ENCODE data around the gene NFKBIZ.

The NFKBIZ gene

GRCh38 chr3:101825904-101826445 is 23.3 kb upstream of the NFKBIZ start:
- H3K4me1 ChIP-seq (ENCODE audit: control insufficient read depth in 1 of 2, insufficient read depth in 2 of 2, low read length in 2 of 2) = peaks cover 23 to 26% of the 10 kb centered on the region in 2 donors
- no peaks in the 10 kb centered on the region for H3K9me3 ChIP-seq (ENCODE audit: control insufficient read depth in 1 of 2, low read length in 2 of 2)
- H3K4me3 ChIP-seq (ENCODE audit: low read depth in 1 of 2, low read length in 2 of 2) = no peak overlapping the region
- H3K27me3 ChIP-seq (ENCODE audit: control insufficient read depth in 1 of 2, insufficient read depth in 2 of 2, low read length in 2 of 2) = no peaks in the 10 kb centered on the region
- H3K9ac ChIP-seq (ENCODE audit: low read depth in 1 of 2, low read length in 2 of 2) = no peak overlapping the region
- no peak overlapping the region for H3K27ac ChIP-seq (ENCODE audit: low read depth, low read length)
- H3K36me3 ChIP-seq (ENCODE audit: control insufficient read depth in 1 of 2, insufficient read depth in 2 of 2, low read length in 2 of 2) = peaks cover 0 to 5% of the 10 kb centered on the region in 2 donors

- H3K4me3 ChIP-seq (ENCODE audit: low read depth in 1 of 2, low read length in 2 of 2) = peak overlapping the region; percentile 69 to 89
- peak overlapping the region; percentile 65 to 76 for H3K9ac ChIP-seq (ENCODE audit: low read depth in 1 of 2, low read length in 2 of 2)
- H3K9me3 ChIP-seq (ENCODE audit: control insufficient read depth in 1 of 2, low read length in 2 of 2) = no peaks in the 10 kb centered on the region
- H3K36me3 ChIP-seq (ENCODE audit: control insufficient read depth in 1 of 2, insufficient read depth in 2 of 2, low read length in 2 of 2) = no peaks in the 10 kb centered on the region
- H3K4me1 ChIP-seq (ENCODE audit: control insufficient read depth in 1 of 2, insufficient read depth in 2 of 2, low read length in 2 of 2) = peaks cover 23 to 26% of the 10 kb centered on the region in 2 donors
- no peaks in the 10 kb centered on the region for H3K27me3 ChIP-seq (ENCODE audit: control insufficient read depth in 1 of 2, insufficient read depth in 2 of 2, low read length in 2 of 2)
- H3K27ac ChIP-seq (ENCODE audit: low read depth, low read length) = peak overlapping the region; percentile 60
Observed at GRCh38 chr3:101827211-101828174, 21.8 kb upstream of the NFKBIZ start.

GRCh38 chr3:101828276-101828675 is 21.0 kb upstream of the NFKBIZ start:
- Histone ChIP-seq H3K4me3 (ENCODE audit: low read depth in 1 of 2, low read length in 2 of 2) (peak overlapping the region; percentile 69 to 89), H3K9me3 (ENCODE audit: control insufficient read depth in 1 of 2, low read length in 2 of 2) (no peaks in the 10 kb centered on the region), H3K9ac (ENCODE audit: low read depth in 1 of 2, low read length in 2 of 2) (peak overlapping the region; percentile 65 to 76), H3K27me3 (ENCODE audit: control insufficient read depth in 1 of 2, insufficient read depth in 2 of 2, low read length in 2 of 2) (no peaks in the 10 kb centered on the region), H3K36me3 (ENCODE audit: control insufficient read depth in 1 of 2, insufficient read depth in 2 of 2, low read length in 2 of 2) (no peaks in the 10 kb centered on the region), H3K27ac (ENCODE audit: low read depth, low read length) (no peak overlapping the region), H3K4me1 (ENCODE audit: control insufficient read depth in 1 of 2, insufficient read depth in 2 of 2, low read length in 2 of 2) (peaks cover 23 to 28% of the 10 kb centered on the region in 2 donors)

DNA sequence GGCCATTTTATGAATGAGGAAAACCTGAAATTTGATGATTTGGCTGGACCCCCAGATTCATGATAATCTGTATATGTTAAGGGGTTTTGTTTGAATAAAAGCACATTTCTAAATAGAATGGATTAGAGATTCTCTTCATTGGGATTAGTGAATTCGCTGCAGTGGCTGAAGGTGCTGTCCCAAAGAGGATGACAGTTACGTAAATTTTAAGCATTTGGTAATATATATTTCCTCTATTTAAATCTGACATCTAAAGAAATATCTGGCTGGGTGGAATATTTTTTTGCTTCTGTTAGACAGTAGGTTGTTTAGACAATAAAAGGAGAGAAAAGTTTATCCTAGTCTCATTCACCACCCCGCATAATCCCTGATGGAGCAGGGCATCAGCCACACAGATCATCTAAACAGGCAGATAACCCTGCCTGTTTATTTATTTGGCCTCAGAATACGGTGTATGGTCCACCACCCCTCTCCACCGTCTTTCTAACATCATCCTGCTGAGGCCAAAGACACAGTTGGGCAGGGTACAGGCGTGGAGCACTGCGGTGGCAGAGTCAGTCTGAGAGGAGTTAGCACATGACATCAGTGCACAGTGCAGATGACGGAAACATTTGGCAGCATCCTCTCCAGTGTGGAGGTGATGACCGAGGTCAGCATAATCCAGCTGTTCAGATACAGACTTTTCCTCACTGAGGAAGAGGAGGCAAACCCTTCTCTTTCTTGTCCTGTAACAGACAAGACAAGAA is 20.4 kb upstream of the NFKBIZ start:
- H3K4me3 ChIP-seq (ENCODE audit: low read depth in 1 of 2, low read length in 2 of 2) = peak overlapping the region; percentile 69 to 89
- peaks cover 29 to 34% of the 10 kb centered on the region in 2 donors for H3K4me1 ChIP-seq (ENCODE audit: control insufficient read depth in 1 of 2, insufficient read depth in 2 of 2, low read length in 2 of 2)
- no peaks in the 10 kb centered on the region for H3K36me3 ChIP-seq (ENCODE audit: control insufficient read depth in 1 of 2, insufficient read depth in 2 of 2, low read length in 2 of 2)
- H3K27me3 ChIP-seq (ENCODE audit: control insufficient read depth in 1 of 2, insufficient read depth in 2 of 2, low read length in 2 of 2) = no peaks in the 10 kb centered on the region
- peak overlapping the region; percentile 63 for H3K27ac ChIP-seq (ENCODE audit: low read depth, low read length)
- H3K9ac ChIP-seq (ENCODE audit: low read depth in 1 of 2, low read length in 2 of 2) = peak overlapping the region; percentile 65 to 76
- H3K9me3 ChIP-seq (ENCODE audit: control insufficient read depth in 1 of 2, low read length in 2 of 2) = no peaks in the 10 kb centered on the region

DNA sequence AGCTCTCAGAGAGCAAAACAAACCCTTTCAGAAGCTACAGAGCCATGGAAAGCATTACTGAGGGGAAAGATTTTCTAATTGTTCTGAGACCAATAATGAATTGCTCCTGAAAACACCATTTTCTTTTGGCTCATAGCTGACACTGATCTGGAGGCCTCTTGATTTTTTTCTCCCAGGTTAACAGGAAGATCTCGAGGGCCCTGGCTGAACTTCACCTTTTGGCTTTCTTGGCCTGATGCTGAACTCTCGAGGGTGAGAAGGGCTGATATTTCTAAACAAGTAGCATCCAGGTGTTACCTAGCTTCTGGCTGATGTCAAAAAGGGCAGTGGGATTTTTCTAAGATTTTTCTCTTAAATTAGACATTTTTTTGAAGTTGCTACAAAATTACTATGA is 19.9 kb upstream of the NFKBIZ start:
- H3K36me3 ChIP-seq (ENCODE audit: control insufficient read depth in 1 of 2, insufficient read depth in 2 of 2, low read length in 2 of 2) = no peaks in the 10 kb centered on the region
- H3K9me3 ChIP-seq (ENCODE audit: control insufficient read depth in 1 of 2, low read length in 2 of 2) = no peaks in the 10 kb centered on the region
- peak overlapping the region; percentile 63 for H3K27ac ChIP-seq (ENCODE audit: low read depth, low read length)
- peaks cover 33 to 37% of the 10 kb centered on the region in 2 donors for H3K4me1 ChIP-seq (ENCODE audit: control insufficient read depth in 1 of 2, insufficient read depth in 2 of 2, low read length in 2 of 2)
- peak overlapping the region; percentile 69 to 89 for H3K4me3 ChIP-seq (ENCODE audit: low read depth in 1 of 2, low read length in 2 of 2)
- peak overlapping the region; percentile 28 to 65 for H3K9ac ChIP-seq (ENCODE audit: low read depth in 1 of 2, low read length in 2 of 2)
- no peaks in the 10 kb centered on the region for H3K27me3 ChIP-seq (ENCODE audit: control insufficient read depth in 1 of 2, insufficient read depth in 2 of 2, low read length in 2 of 2)

- H3K4me1 ChIP-seq (ENCODE audit: control insufficient read depth in 1 of 2, insufficient read depth in 2 of 2, low read length in 2 of 2) = peaks cover 33 to 37% of the 10 kb centered on the region in 2 donors
- H3K36me3 ChIP-seq (ENCODE audit: control insufficient read depth in 1 of 2, insufficient read depth in 2 of 2, low read length in 2 of 2) = no peaks in the 10 kb centered on the region
- H3K9ac ChIP-seq (ENCODE audit: low read depth in 1 of 2, low read length in 2 of 2) = no peak overlapping the region
- no peaks in the 10 kb centered on the region for H3K9me3 ChIP-seq (ENCODE audit: control insufficient read depth in 1 of 2, low read length in 2 of 2)
- no peak overlapping the region for H3K4me3 ChIP-seq (ENCODE audit: low read depth in 1 of 2, low read length in 2 of 2)
- H3K27me3 ChIP-seq (ENCODE audit: control insufficient read depth in 1 of 2, insufficient read depth in 2 of 2, low read length in 2 of 2) = no peaks in the 10 kb centered on the region
- H3K27ac ChIP-seq (ENCODE audit: low read depth, low read length) = no peak overlapping the region
Observed at GRCh38 chr3:101829874-101830273, 19.4 kb upstream of the NFKBIZ start.

DNA sequence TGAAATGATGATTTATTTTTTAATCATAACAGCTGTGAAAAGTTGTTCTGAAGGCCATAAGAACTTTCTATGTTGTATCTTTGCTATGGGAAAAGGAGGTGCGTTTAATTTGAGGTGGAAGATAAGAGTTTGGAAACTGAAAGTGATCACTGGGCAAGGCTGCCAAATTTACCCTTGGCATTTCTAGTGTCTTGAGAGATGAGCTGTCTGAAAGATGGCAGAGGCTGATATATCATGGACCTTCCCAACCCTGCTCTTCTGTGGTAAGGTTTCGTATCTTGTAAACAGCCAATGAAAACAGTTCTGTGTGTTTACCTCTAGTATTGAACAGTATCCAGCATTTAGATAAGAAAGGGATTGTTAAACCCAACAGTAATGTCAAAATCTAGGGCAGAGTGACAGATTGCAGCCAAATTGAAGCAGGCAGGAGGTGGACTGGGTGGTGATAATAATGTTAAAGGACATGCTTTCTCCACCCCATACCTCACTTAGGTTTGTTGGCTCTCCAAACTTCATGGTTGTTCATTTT is 15.8 kb upstream of the NFKBIZ start:
- no peak overlapping the region for H3K27ac ChIP-seq (ENCODE audit: low read depth, low read length)
- no peak overlapping the region for H3K9ac ChIP-seq (ENCODE audit: low read depth in 1 of 2, low read length in 2 of 2)

GRCh38 chr3:101835676-101836075 is 13.6 kb upstream of the NFKBIZ start:
- Histone ChIP-seq H3K27me3 (ENCODE audit: control insufficient read depth in 1 of 2, insufficient read depth in 2 of 2, low read length in 2 of 2) (no peaks in the 10 kb centered on the region), H3K9me3 (ENCODE audit: control insufficient read depth in 1 of 2, low read length in 2 of 2) (no peaks in the 10 kb centered on the region), H3K36me3 (ENCODE audit: control insufficient read depth in 1 of 2, insufficient read depth in 2 of 2, low read length in 2 of 2) (no peaks in the 10 kb centered on the region), H3K27ac (ENCODE audit: low read depth, low read length) (no peak overlapping the region), H3K4me1 (ENCODE audit: control insufficient read depth in 1 of 2, insufficient read depth in 2 of 2, low read length in 2 of 2) (peaks cover 14 to 30% of the 10 kb centered on the region in 2 donors), H3K4me3 (ENCODE audit: low read depth in 1 of 2, low read length in 2 of 2) (no peak overlapping the region), H3K9ac (ENCODE audit: low read depth in 1 of 2, low read length in 2 of 2) (no peak overlapping the region)

More for the DNA sequence above, 15.8 kb upstream of the NFKBIZ start:
- Histone ChIP-seq H3K36me3 (ENCODE audit: control insufficient read depth in 1 of 2, insufficient read depth in 2 of 2, low read length in 2 of 2) (no peaks in the 10 kb centered on the region), H3K27me3 (ENCODE audit: control insufficient read depth in 1 of 2, insufficient read depth in 2 of 2, low read length in 2 of 2) (no peaks in the 10 kb centered on the region), H3K9me3 (ENCODE audit: control insufficient read depth in 1 of 2, low read length in 2 of 2) (no peaks in the 10 kb centered on the region), H3K4me1 (ENCODE audit: control insufficient read depth in 1 of 2, insufficient read depth in 2 of 2, low read length in 2 of 2) (peaks cover 26 to 39% of the 10 kb centered on the region in 2 donors), H3K4me3 (ENCODE audit: low read depth in 1 of 2, low read length in 2 of 2) (no peak overlapping the region)

- H3K27me3 ChIP-seq (ENCODE audit: control insufficient read depth in 1 of 2, insufficient read depth in 2 of 2, low read length in 2 of 2) = no peaks in the 10 kb centered on the region
- no peak overlapping the region for H3K4me3 ChIP-seq (ENCODE audit: low read depth in 1 of 2, low read length in 2 of 2)
- no peaks in the 10 kb centered on the region for H3K36me3 ChIP-seq (ENCODE audit: control insufficient read depth in 1 of 2, insufficient read depth in 2 of 2, low read length in 2 of 2)
- no peak overlapping the region for H3K27ac ChIP-seq (ENCODE audit: low read depth, low read length)
- no peak overlapping the region for H3K9ac ChIP-seq (ENCODE audit: low read depth in 1 of 2, low read length in 2 of 2)
- H3K4me1 ChIP-seq (ENCODE audit: control insufficient read depth in 1 of 2, insufficient read depth in 2 of 2, low read length in 2 of 2) = peaks cover 14 to 30% of the 10 kb centered on the region in 2 donors
- no peaks in the 10 kb centered on the region for H3K9me3 ChIP-seq (ENCODE audit: control insufficient read depth in 1 of 2, low read length in 2 of 2)
Observed at GRCh38 chr3:101836160-101836559, 13.2 kb upstream of the NFKBIZ start.

All from duodenal mucosa (tissue), 2 donors.